ENCODE measurements around the gene HBEGF. TPM values are rescaled to one million over a fixed set of nuclear protein-coding genes. Genes with fewer than 3 reads are reported as not detected.
A peak's percentile ranks its signal among the peaks of the same experiment; 100 is the strongest.

Gene HBEGF
- total and polyA plus RNA-seq, 10 of the 15 experiments (the other 5 are each of a cell fraction or from before 2014, with no cell fraction given) = 0.87 to 3.1 (median 2.1) TPM

DNA sequence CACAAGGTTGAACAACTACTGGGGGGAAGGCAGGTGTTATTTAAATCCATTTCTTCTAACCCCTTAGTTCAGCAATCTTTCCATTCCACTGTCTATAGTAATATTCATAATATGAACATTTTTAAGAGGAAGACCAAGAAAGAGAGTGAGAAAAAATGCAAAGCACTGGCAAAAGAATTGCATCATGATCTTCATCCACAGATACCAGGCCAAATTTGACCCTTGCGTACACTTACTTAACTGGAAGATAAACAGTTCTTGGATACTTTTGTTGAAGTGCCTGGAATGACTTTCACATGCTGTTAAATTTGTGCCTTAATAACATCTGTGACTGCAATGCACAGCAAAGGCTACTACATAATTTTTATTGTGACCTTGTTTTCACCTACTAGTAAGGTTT is 45.3 kb downstream of the HBEGF start:
- no peak overlapping the region for H3K27ac ChIP-seq (ENCODE audit: control insufficient read depth, insufficient read depth)
- no peak overlapping the region for H3K9ac ChIP-seq (ENCODE audit: control insufficient read depth, insufficient read depth, low read length)
- no peak for TF ChIP-seq KAT2A (conservative IDR thresholded peaks at IDR 0.05; ENCODE audit: control insufficient read depth, low read depth, low read length)
- TF ChIP-seq, protein P1, sequence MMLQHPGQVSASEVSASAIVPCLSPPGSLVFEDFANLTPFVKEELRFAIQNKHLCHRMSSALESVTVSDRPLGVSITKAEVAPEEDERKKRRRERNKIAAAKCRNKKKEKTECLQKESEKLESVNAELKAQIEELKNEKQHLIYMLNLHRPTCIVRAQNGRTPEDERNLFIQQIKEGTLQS (IDR thresholded peaks at IDR 0.05; ENCODE audit: borderline replicate concordance, extremely low read depth, low read depth, low read length) = no peak
- ChIA-PET RAD21 (ENCODE audit: unreplicated experiment) (interaction anchor here (2.1 kb wide), 1 partner anchor 51 kb away, joined by 7 read pairs; no protein-coding TSS in a partner anchor), POLR2A (no interaction called here), CTCF (interaction anchor here (1.1 to 2.3 kb wide), 2 partner anchors 8 to 61 kb away, joined by 3 to 9 read pairs; no protein-coding TSS in a partner anchor), SMC1A (ENCODE audit: uncharacterized antibody, unreplicated experiment) (interaction anchor here (1.1 kb wide), 1 partner anchor 15 kb away, joined by 3 read pairs; no protein-coding TSS in a partner anchor)
- 100% methylated on average over 1 of the region's 1 CpG for WGBS (ENCODE audit: insufficient coverage, insufficient replicate concordance, low lambda C conversion rate, missing lambda C conversion rate)
- no peaks in the 10 kb centered on the region for H3K9me3 ChIP-seq (replicated peaks; ENCODE audit: control insufficient read depth, insufficient read depth, low read length)
- peak overlapping the region; percentile 3; the same call in 1 of the 2 replicates for H3K4me3 ChIP-seq
- no peak for FAIRE-seq
- H3K4me1 ChIP-seq (ENCODE audit: control insufficient read depth, insufficient read depth, low read length) = no peaks in the 10 kb centered on the region
- no peak overlapping the region for H2AFZ ChIP-seq (ENCODE audit: control insufficient read depth, low read depth, low read length)
- peaks cover 0 to 9% of the 10 kb centered on the region in 2 experiments; a peak in 2 of 4 replicates for H3K36me3 ChIP-seq (ENCODE audit: control insufficient read depth in 2 of 2, insufficient read depth in 2 of 2, low read length in 1 of 2)
- no peaks in the 10 kb centered on the region for H3K27me3 ChIP-seq (replicated peaks in 1 of 2; ENCODE audit: control insufficient read depth in 2 of 2, insufficient read depth in 2 of 2, low read length in 1 of 2)
- peak overlapping the region; percentile 59; the same call in 1 of the 2 replicates for H3K4me2 ChIP-seq (ENCODE audit: control insufficient read depth, insufficient read depth)
- intact Hi-C loops (cut with micrococcal nuclease; ENCODE audit: unreplicated experiment) (loop anchor here (5.0 kb wide), 1 partner anchor 46 kb away; the partner anchor contains the start of gene HBEGF), in situ Hi-C loops (cut with MboI) (no loop called here)
- DNase-seq (ENCODE audit: low read depth, low spot score) = no peak
- H4K20me1 ChIP-seq (ENCODE audit: control insufficient read depth, insufficient read depth) = no peaks in the 10 kb centered on the region
- H3K79me2 ChIP-seq (ENCODE audit: control insufficient read depth, insufficient read depth, low read length) = peaks cover 36% of the 10 kb centered on the region
- no peak for ATAC-seq
- BruUV-seq (replicated peaks) = no TSS peak

DNA sequence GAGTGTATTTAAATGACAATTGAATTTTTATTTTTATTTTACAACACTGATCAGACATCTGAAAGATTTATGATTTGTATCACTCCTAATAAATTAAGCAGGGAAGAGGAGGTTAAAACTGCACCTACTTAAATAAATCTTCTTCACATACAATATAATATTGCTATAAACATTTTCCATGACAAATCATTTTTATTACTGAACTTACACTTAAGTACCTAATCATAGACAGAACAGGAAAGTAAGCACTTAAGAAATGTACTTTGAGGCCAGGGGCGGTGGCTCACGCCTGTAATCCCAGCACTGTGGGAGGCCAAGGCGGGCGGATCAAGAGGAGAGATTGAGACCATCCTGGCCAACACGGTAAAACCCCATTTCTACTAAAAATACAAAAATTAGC is 47.3 kb downstream of the HBEGF start:
- in situ Hi-C loops (cut with MboI) = no loop called here
- H3K27me3 ChIP-seq (replicated peaks in 1 of 2; ENCODE audit: control insufficient read depth in 2 of 2, insufficient read depth in 2 of 2, low read length in 1 of 2) = no peaks in the 10 kb centered on the region
- H3K4me1 ChIP-seq (ENCODE audit: control insufficient read depth, insufficient read depth, low read length) = no peaks in the 10 kb centered on the region
- POLR2A ChIA-PET = no interaction called here
- intact Hi-C loops (cut with micrococcal nuclease; ENCODE audit: unreplicated experiment) = no loop called here
- H3K36me3 ChIP-seq (ENCODE audit: control insufficient read depth in 2 of 2, insufficient read depth in 2 of 2, low read length in 1 of 2) = peaks cover 0 to 9% of the 10 kb centered on the region in 2 experiments; a peak in 2 of 4 replicates
- SMC1A ChIA-PET (ENCODE audit: uncharacterized antibody, unreplicated experiment) = interaction anchor here (0.6 kb wide), 1 partner anchor 49 kb away, joined by 3 read pairs; no protein-coding TSS in a partner anchor
- FAIRE-seq = no peak
- no peaks in the 10 kb centered on the region for H4K20me1 ChIP-seq (ENCODE audit: control insufficient read depth, insufficient read depth)
- ATAC-seq = no peak
- H3K79me2 ChIP-seq (ENCODE audit: control insufficient read depth, insufficient read depth, low read length) = peaks cover 47% of the 10 kb centered on the region
- TF ChIP-seq ESRRA (IDR thresholded peaks at IDR 0.05; ENCODE audit: low read length) (no peak), JUND (IDR thresholded peaks at IDR 0.05; ENCODE audit: low read depth, low read length) (no peak), PAX5 (IDR thresholded peaks at IDR 0.05; ENCODE audit: borderline replicate concordance, low read depth, low read length) (no peak)
- H3K4me3 ChIP-seq = no peak overlapping the region
- RAD21 ChIA-PET (ENCODE audit: unreplicated experiment) = interaction anchor here (0.6 kb wide), 1 partner anchor 55 kb away, joined by 3 read pairs; no protein-coding TSS in a partner anchor
- no peaks in the 10 kb centered on the region for H3K9me3 ChIP-seq (replicated peaks; ENCODE audit: control insufficient read depth, insufficient read depth, low read length)
- no peak overlapping the region for H3K4me2 ChIP-seq (ENCODE audit: control insufficient read depth, insufficient read depth)
- CTCF ChIA-PET = interaction anchor here (1.1 to 4.0 kb wide), 2 partner anchors 48 to 53 kb away, joined by 5 to 19 read pairs; partner anchors contain the start of gene HBEGF
- H3K27ac ChIP-seq (ENCODE audit: control insufficient read depth, insufficient read depth) = no peak overlapping the region
- WGBS (ENCODE audit: insufficient coverage, insufficient replicate concordance, low lambda C conversion rate, missing lambda C conversion rate) = 86% methylated on average over 5 of the region's 5 CpGs
- H3K9ac ChIP-seq (ENCODE audit: control insufficient read depth, insufficient read depth, low read length) = no peak overlapping the region
- no peak overlapping the region for H2AFZ ChIP-seq (ENCODE audit: control insufficient read depth, low read depth, low read length)
- no peak for DNase-seq (ENCODE audit: low read depth, low spot score)
- no TSS peak for BruUV-seq (replicated peaks)

Measured in GM12878 (cell line).